ENCODE data around the gene ACTR8. TPM values are rescaled to one million over a fixed set of nuclear protein-coding genes. Genes with fewer than 3 reads are reported as not detected.

ACTR8 gene
- total RNA-seq, 1 donor from 2014 or later = 45.8 TPM

DNA sequence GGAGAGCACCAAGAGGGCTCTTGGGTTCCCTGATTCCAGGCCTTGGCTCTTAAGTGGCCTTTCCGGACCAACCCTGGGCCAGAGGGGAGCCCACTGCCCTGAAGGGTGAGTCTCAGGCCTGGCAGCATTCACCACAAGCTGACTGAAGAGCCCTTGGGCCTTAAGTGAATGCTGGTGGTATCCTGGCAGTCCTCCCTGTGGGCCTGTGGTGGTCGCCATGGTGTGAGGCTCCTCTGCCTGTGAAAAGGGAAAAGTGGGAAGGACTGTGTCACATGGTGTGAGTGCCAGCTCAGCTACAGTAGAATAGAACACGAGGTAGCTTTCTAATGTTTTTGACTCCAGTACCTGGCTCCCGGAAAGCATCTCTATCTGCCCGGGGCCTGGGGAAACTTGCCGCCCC, 51.0 kb downstream of the ACTR8 start:
- Mint-ChIP-seq H3K36me3 (no peaks in the 10 kb centered on the region), H3K4me3 (no peak overlapping the region), H3K27me3 (ENCODE audit: low read depth) (no peaks in the 10 kb centered on the region), H3K9me3 (no peaks in the 10 kb centered on the region), H3K4me1 (no peaks in the 10 kb centered on the region), H3K27ac (no peak overlapping the region)
- TF ChIP-seq, protein P1, sequence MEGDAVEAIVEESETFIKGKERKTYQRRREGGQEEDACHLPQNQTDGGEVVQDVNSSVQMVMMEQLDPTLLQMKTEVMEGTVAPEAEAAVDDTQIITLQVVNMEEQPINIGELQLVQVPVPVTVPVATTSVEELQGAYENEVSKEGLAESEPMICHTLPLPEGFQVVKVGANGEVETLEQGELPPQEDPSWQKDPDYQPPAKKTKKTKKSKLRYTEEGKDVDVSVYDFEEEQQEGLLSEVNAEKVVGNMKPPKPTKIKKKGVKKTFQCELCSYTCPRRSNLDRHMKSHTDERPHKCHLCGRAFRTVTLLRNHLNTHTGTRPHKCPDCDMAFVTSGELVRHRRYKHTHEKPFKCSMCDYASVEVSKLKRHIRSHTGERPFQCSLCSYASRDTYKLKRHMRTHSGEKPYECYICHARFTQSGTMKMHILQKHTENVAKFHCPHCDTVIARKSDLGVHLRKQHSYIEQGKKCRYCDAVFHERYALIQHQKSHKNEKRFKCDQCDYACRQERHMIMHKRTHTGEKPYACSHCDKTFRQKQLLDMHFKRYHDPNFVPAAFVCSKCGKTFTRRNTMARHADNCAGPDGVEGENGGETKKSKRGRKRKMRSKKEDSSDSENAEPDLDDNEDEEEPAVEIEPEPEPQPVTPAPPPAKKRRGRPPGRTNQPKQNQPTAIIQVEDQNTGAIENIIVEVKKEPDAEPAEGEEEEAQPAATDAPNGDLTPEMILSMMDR (IDR thresholded peaks at IDR 0.05; ENCODE audit: unreplicated experiment) = no peak
- no peak for DNase-seq (ENCODE audit: low spot score in 2 of 2, unreplicated experiment in 2 of 2)

DNA sequence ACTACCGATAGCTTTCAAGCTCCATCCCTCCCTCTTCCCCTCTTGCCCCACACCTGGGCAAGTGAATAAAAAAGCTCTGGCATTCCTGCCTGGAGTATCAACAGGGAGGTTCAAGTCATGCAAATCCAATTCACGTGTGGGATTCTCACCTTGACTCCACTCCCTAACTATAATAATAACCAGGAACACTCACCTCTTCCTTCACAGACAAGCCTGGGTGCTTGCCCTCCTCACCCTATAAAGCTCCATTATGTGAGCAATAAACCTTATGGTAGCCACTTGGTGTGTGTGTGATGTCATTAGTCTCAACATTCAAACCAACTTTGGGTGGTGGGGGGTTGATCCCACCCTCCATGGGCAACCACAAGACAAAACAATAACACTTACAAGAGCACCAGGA, 52.3 kb downstream of the ACTR8 start:
- DNase-seq (ENCODE audit: low spot score in 2 of 2, unreplicated experiment in 2 of 2) = no peak
- Mint-ChIP-seq H3K4me3 (no peak overlapping the region), H3K27ac (no peak overlapping the region), H3K4me1 (no peaks in the 10 kb centered on the region), H3K36me3 (no peaks in the 10 kb centered on the region), H3K9me3 (no peaks in the 10 kb centered on the region), H3K27me3 (ENCODE audit: low read depth) (no peaks in the 10 kb centered on the region)
- TF ChIP-seq, protein P1 (IDR thresholded peaks at IDR 0.05; ENCODE audit: unreplicated experiment) = no peak

- Mint-ChIP-seq H3K4me3 (no peak overlapping the region), H3K36me3 (no peaks in the 10 kb centered on the region), H3K27me3 (ENCODE audit: low read depth) (no peaks in the 10 kb centered on the region), H3K4me1 (peaks cover 7% of the 10 kb centered on the region), H3K9me3 (no peaks in the 10 kb centered on the region), H3K27ac (no peak overlapping the region)
- TF ChIP-seq, protein P1 (IDR thresholded peaks at IDR 0.05; ENCODE audit: unreplicated experiment) = no peak
- DNase-seq (ENCODE audit: low spot score in 2 of 2, unreplicated experiment in 2 of 2) = no peak
These were observed 53.4 kb downstream of the ACTR8 start for GRCh38 chr3:53828581-53828980.

DNA sequence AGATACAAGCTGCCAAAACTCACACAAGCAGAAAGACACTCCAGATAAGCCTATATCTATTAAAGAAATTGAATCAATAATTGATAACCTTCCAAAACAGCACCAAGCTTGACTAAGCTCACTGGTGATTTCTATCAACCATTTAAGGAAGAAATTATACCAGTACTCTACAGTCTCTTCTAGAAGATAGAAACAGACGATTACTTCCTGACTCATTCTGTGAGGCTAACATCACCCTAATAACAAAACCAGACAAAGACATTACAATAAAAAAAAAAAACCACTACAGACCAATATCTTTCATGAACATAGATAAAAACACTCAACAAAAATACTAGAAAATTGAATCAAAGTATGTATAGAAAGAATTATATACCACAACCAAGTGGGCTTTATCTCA, 55.9 kb downstream of the ACTR8 start:
- TF ChIP-seq, protein P1 (IDR thresholded peaks at IDR 0.05; ENCODE audit: unreplicated experiment) = no peak
- peaks cover 7% of the 10 kb centered on the region for H3K4me1 Mint-ChIP-seq

GRCh38 chr3:53824795-53825194, 57.2 kb downstream of the ACTR8 start:
- no peak overlapping the region for H3K27ac Mint-ChIP-seq
- H3K27me3 Mint-ChIP-seq (ENCODE audit: low read depth) = no peaks in the 10 kb centered on the region
- peaks cover 7% of the 10 kb centered on the region for H3K4me1 Mint-ChIP-seq
- H3K9me3 Mint-ChIP-seq = no peaks in the 10 kb centered on the region
- DNase-seq (ENCODE audit: low spot score in 2 of 2, unreplicated experiment in 2 of 2) = no peak
- no peaks in the 10 kb centered on the region for H3K36me3 Mint-ChIP-seq
- TF ChIP-seq, protein P1 (IDR thresholded peaks at IDR 0.05; ENCODE audit: unreplicated experiment) = no peak
- H3K4me3 Mint-ChIP-seq = no peak overlapping the region

More for the DNA sequence above, 55.9 kb downstream of the ACTR8 start:
- Mint-ChIP-seq H3K9me3 (no peaks in the 10 kb centered on the region), H3K27me3 (ENCODE audit: low read depth) (no peaks in the 10 kb centered on the region), H3K4me3 (no peak overlapping the region), H3K27ac (no peak overlapping the region), H3K36me3 (no peaks in the 10 kb centered on the region)
- no peak for DNase-seq (ENCODE audit: low spot score in 2 of 2, unreplicated experiment in 2 of 2)

All from mesothelial cell of epicardium (in vitro differentiated cells).